GM18520 (cell line): Measurements from ENCODE around the gene NME1.
A peak's percentile ranks its signal among the peaks of the same experiment; 100 is the strongest.
"Not testable (repeated sequence)": the region's sequence is repeated elsewhere in the genome, so short reads cannot be mapped to it uniquely, and the experiment has no call there.

ENCODE experiments used
- ATAC-seq: cut with Tn5 transposase; IDR thresholded peaks from one replicate; pipeline ENCODE4 v1.9.1; 2021; ENCODE audit not compliant: unreplicated experiment

NME1 gene

GRCh38 chr17:51144266-51145022 lies 8.9 kb upstream of the NME1 start:
- ATAC-seq, result no peak

GRCh38 chr17:51147650-51148049 lies 5.7 kb upstream of the NME1 start:
- ATAC-seq, result no peak

GRCh38 chr17:51149163-51149562 lies 4.2 kb upstream of the NME1 start:
- ATAC-seq, result no peak

GRCh38 chr17:51150932-51151331 lies 2.4 kb upstream of the NME1 start:
- ATAC-seq, result no peak

GRCh38 chr17:51152766-51153209 lies 571 bp upstream of the NME1 start:
- no peak for ATAC-seq

- no peak for ATAC-seq
Measured at GRCh38 chr17:51154176-51154575, 817 bp downstream of the NME1 start.

- no peak for ATAC-seq
Measured at GRCh38 chr17:51155416-51155815, 2.1 kb downstream of the NME1 start.

- no peak for ATAC-seq
Measured at GRCh38 chr17:51159604-51160003, 6.2 kb downstream of the NME1 start.

GRCh38 chr17:51161541-51161940 lies 8.2 kb downstream of the NME1 start:
- no peak for ATAC-seq

- no peak for ATAC-seq
Measured at GRCh38 chr17:51164911-51165679, 11.7 kb downstream of the NME1 start.

- ATAC-seq, result no peak
Measured at GRCh38 chr17:51165680-51166197, 12.4 kb downstream of the NME1 start.

GRCh38 chr17:51166198-51166986 lies 13.0 kb downstream of the NME1 start, which contains the start of gene NME2:
Gene NME2, plus strand, starts transcription at chr17:51166411. Its CDS starts 420 bp downstream, at chr17:51166831.
- ATAC-seq, result peak; percentile 72

- no peak for ATAC-seq
Measured at GRCh38 chr17:51166987-51167931, 13.9 kb downstream of the NME1 start.

GRCh38 chr17:51169340-51169739 lies 16.0 kb downstream of the NME1 start:
- ATAC-seq, result no peak

GRCh38 chr17:51170736-51171135 lies 17.4 kb downstream of the NME1 start:
- ATAC-seq, result no peak

- ATAC-seq, result not testable (repeated sequence)
Measured at GRCh38 chr17:51172030-51172429, 18.7 kb downstream of the NME1 start.

- ATAC-seq, result no peak
Measured at GRCh38 chr17:51180486-51180885, 27.1 kb downstream of the NME1 start.

GRCh38 chr17:51184124-51184523 lies 30.8 kb downstream of the NME1 start:
- no peak for ATAC-seq

- ATAC-seq, result no peak
Measured at GRCh38 chr17:51185763-51186332, 32.5 kb downstream of the NME1 start.
